ENCODE measurements around the gene APOL3.

DNA sequence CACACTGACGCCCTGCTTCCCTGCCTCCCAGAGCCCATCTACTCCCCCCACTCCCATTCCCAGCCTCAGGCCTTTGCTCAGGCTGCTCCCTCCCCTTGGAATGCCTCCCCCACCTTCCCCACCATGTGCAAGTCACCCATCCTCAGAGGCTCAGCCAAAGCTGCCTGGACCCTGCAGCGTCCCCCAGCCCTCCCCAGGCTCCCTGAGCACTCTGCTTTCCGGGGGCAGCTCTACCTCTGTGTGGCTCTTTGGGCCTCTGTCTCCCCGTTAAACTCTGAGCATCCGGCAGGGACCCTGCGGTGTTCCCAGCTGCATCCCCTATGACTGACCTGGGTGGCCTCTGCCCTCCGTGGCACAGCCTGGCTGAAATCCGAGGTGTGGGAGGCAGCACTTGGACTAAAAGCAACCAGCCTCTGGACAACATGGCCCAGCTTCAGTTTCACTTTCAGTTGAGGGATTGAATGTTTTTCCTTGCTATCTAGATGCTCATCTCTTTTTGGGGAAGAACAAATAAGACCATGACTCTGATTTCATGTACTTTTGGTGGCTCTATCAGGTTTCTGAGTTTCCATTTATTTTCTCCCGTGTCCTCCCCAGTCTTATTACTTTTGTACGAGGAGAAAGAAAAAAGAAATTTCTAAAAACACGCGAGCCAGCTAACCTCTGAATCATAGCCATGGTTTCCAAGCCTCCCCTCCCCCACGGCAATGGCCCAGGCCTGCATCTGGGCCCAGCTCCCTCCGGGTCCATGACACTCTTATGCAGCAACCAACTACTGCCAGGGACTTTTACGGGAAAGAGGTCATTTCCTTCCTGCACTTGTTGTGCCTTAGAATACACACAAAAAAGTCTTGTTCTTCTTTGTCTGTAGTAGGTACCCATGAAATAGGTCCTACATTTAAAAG is 3.8 kb downstream of the APOL3 start:
- TF ChIP-seq POLR2A (IDR thresholded peaks at IDR 0.05): peak in 1 of 2 donors; percentile 61
- TF ChIP-seq, protein P1, sequence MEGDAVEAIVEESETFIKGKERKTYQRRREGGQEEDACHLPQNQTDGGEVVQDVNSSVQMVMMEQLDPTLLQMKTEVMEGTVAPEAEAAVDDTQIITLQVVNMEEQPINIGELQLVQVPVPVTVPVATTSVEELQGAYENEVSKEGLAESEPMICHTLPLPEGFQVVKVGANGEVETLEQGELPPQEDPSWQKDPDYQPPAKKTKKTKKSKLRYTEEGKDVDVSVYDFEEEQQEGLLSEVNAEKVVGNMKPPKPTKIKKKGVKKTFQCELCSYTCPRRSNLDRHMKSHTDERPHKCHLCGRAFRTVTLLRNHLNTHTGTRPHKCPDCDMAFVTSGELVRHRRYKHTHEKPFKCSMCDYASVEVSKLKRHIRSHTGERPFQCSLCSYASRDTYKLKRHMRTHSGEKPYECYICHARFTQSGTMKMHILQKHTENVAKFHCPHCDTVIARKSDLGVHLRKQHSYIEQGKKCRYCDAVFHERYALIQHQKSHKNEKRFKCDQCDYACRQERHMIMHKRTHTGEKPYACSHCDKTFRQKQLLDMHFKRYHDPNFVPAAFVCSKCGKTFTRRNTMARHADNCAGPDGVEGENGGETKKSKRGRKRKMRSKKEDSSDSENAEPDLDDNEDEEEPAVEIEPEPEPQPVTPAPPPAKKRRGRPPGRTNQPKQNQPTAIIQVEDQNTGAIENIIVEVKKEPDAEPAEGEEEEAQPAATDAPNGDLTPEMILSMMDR (IDR thresholded peaks at IDR 0.05): no peak

Data from heart left ventricle (tissue), 13 donors.